ENCODE results near the gene NAV2.

The NAV2 gene

GRCh38 chr11:19933801-19934488 is 221.3 kb downstream of the NAV2 start:
- no peak for FAIRE-seq

GRCh38 chr11:19934828-19935259 is 222.2 kb downstream of the NAV2 start:
- no peak for FAIRE-seq

- FAIRE-seq: no peak
Observed at GRCh38 chr11:19935507-19935906, 222.9 kb downstream of the NAV2 start.

GRCh38 chr11:19936461-19936860 is 223.8 kb downstream of the NAV2 start:
- FAIRE-seq: no peak

- no peak for FAIRE-seq
Observed at GRCh38 chr11:19938169-19938856, 225.7 kb downstream of the NAV2 start.

GRCh38 chr11:19938866-19939265 is 226.2 kb downstream of the NAV2 start:
- FAIRE-seq: no peak

GRCh38 chr11:19939415-19939929 is 226.8 kb downstream of the NAV2 start:
- FAIRE-seq: no peak

- no peak for FAIRE-seq
Observed at GRCh38 chr11:19940831-19941230, 228.2 kb downstream of the NAV2 start.

GRCh38 chr11:19946681-19947080 is 234.0 kb downstream of the NAV2 start:
- no peak for FAIRE-seq

- no peak for FAIRE-seq
Observed at GRCh38 chr11:19947537-19948114, 235.0 kb downstream of the NAV2 start.

- FAIRE-seq: no peak
Observed at GRCh38 chr11:19949606-19950005, 237.0 kb downstream of the NAV2 start.

- peak; percentile 47 for FAIRE-seq
Observed at GRCh38 chr11:19951558-19952115, 239.0 kb downstream of the NAV2 start.

GRCh38 chr11:19952116-19952605 is 239.5 kb downstream of the NAV2 start:
- FAIRE-seq: no peak

GRCh38 chr11:19952911-19953310 is 240.3 kb downstream of the NAV2 start:
- FAIRE-seq: no peak

- no peak for FAIRE-seq
Observed at GRCh38 chr11:19953336-19953735, 240.7 kb downstream of the NAV2 start.

GRCh38 chr11:19953909-19954308 is 241.3 kb downstream of the NAV2 start:
- no peak for FAIRE-seq

- FAIRE-seq: no peak
Observed at GRCh38 chr11:19954899-19955298, 242.3 kb downstream of the NAV2 start.

- FAIRE-seq: no peak
Observed at GRCh38 chr11:19955660-19956059, 243.0 kb downstream of the NAV2 start.

GRCh38 chr11:19956228-19956627 is 243.6 kb downstream of the NAV2 start:
- no peak for FAIRE-seq

- no peak for FAIRE-seq
Observed at GRCh38 chr11:19957294-19957943, 244.8 kb downstream of the NAV2 start.

- no peak for FAIRE-seq
Observed at GRCh38 chr11:19958204-19958603, 245.6 kb downstream of the NAV2 start.

- no peak for FAIRE-seq
Observed at GRCh38 chr11:19959210-19959609, 246.6 kb downstream of the NAV2 start.

GRCh38 chr11:19959648-19960059 is 247.0 kb downstream of the NAV2 start:
- no peak for FAIRE-seq
